ENCODE measurements around the gene ANKRD9. TPM values are rescaled to one million over a fixed set of nuclear protein-coding genes. Genes with fewer than 3 reads are reported as not detected.

The ANKRD9 gene
- total RNA-seq, 1 donor: 16.2 TPM

GRCh38 chr14:102505000-102505619, 4.5 kb downstream of the ANKRD9 start:
- H3K4me3 ChIP-seq (ENCODE audit: low read depth, low read length): no peak overlapping the region
- TF ChIP-seq CTCF (IDR thresholded peaks at IDR 0.05; ENCODE audit: insufficient read depth, low read length): no peak
- DNase-seq (ENCODE audit: low read depth): no peak

- no peak overlapping the region for H3K4me3 ChIP-seq (ENCODE audit: low read depth, low read length)
- no peak for DNase-seq (ENCODE audit: low read depth)
- no peak for TF ChIP-seq CTCF (IDR thresholded peaks at IDR 0.05; ENCODE audit: insufficient read depth, low read length)
Observed at GRCh38 chr14:102504328-102504999, 5.1 kb downstream of the ANKRD9 start.

GRCh38 chr14:102503641-102504327, 5.8 kb downstream of the ANKRD9 start:
- DNase-seq (ENCODE audit: low read depth): no peak
- no peak overlapping the region for H3K4me3 ChIP-seq (ENCODE audit: low read depth, low read length)
- no peak for TF ChIP-seq CTCF (IDR thresholded peaks at IDR 0.05; ENCODE audit: insufficient read depth, low read length)

GRCh38 chr14:102502571-102502970, 7.0 kb downstream of the ANKRD9 start:
- no peak overlapping the region for H3K4me3 ChIP-seq (ENCODE audit: low read depth, low read length)
- no peak for DNase-seq (ENCODE audit: low read depth)
- TF ChIP-seq CTCF (IDR thresholded peaks at IDR 0.05; ENCODE audit: insufficient read depth, low read length): no peak

- TF ChIP-seq CTCF (IDR thresholded peaks at IDR 0.05; ENCODE audit: insufficient read depth, low read length): no peak
- H3K4me3 ChIP-seq (ENCODE audit: low read depth, low read length): no peak overlapping the region
- no peak for DNase-seq (ENCODE audit: low read depth)
Observed at GRCh38 chr14:102501751-102502315, 7.7 kb downstream of the ANKRD9 start.

- no peak for DNase-seq (ENCODE audit: low read depth)
- H3K4me3 ChIP-seq (ENCODE audit: low read depth, low read length): no peak overlapping the region
- no peak for TF ChIP-seq CTCF (IDR thresholded peaks at IDR 0.05; ENCODE audit: insufficient read depth, low read length)
Observed at GRCh38 chr14:102500713-102501112, 8.9 kb downstream of the ANKRD9 start.

Data from fibroblast of the aortic adventitia (primary cell).